DOHH2 (cell line): Measurements from ENCODE around the gene PCNX3.

Experiments
- H3F3A ChIP-seq: fragments of 200-600 bp; sonication (generic), shearing (Covaris generic); 2 replicates; pipeline ENCODE4 v1.6.0; 2016; ENCODE audit warnings: antibody characterized with exemption, mild to moderate bottlenecking; ENCODE audit not compliant: control insufficient read depth, insufficient read depth
- H3K27ac ChIP-seq: fragments of 200-600 bp; sonication (generic); 2 replicates; pipeline ENCODE4 v1.5.1; 2014; ENCODE audit warnings: low read depth, mild to moderate bottlenecking, low read length, moderate library complexity
- H3K27me3 ChIP-seq: fragments of 200-600 bp; sonication (generic); 2 replicates; pipeline ENCODE4 v1.6.1; 2014; ENCODE audit warnings: mild to moderate bottlenecking, low read length, mixed read lengths; ENCODE audit not compliant: control insufficient read depth
- H3K36me3 ChIP-seq: fragments of 200-600 bp; sonication (generic); 2 replicates; pipeline ENCODE4 v1.6.1; 2014; ENCODE audit warnings: mild to moderate bottlenecking, low read length, moderate library complexity, mixed read lengths; ENCODE audit not compliant: control insufficient read depth
- H3K4me1 ChIP-seq: fragments of 200-600 bp; sonication (generic); 2 replicates; pipeline ENCODE4 v1.6.1; 2014; ENCODE audit warnings: mild to moderate bottlenecking, low read length, mixed read lengths; ENCODE audit not compliant: control insufficient read depth
- H3K4me2 ChIP-seq: fragments of 200-600 bp; sonication (generic); 2 replicates; pipeline ENCODE4 v1.6.0; 2014; ENCODE audit warnings: mild to moderate bottlenecking, low read length, moderate library complexity
- H3K4me3 ChIP-seq: fragments of 200-600 bp; sonication (generic); 2 replicates; pipeline ENCODE4 v1.5.1; 2014; ENCODE audit warnings: mild to moderate bottlenecking, low read length, mixed read lengths
- H3K79me2 ChIP-seq: fragments of 200-600 bp; sonication (generic); 2 replicates; pipeline ENCODE4 v1.6.1; 2014; ENCODE audit warnings: mild to moderate bottlenecking, low read length, mixed read lengths; ENCODE audit not compliant: control insufficient read depth
- H3K9me2 ChIP-seq: fragments of 200-600 bp; sonication (generic); replicated peaks from 2 replicates; pipeline ENCODE4 v1.6.1; 2014; ENCODE audit warnings: mild to moderate bottlenecking, low read length, mixed read lengths; ENCODE audit not compliant: control insufficient read depth
- H3K9me3 ChIP-seq: fragments of 200-600 bp; sonication (generic); 2 replicates; pipeline ENCODE4 v1.6.1; 2014; ENCODE audit warnings: antibody characterized with exemption, low read length, mixed read lengths; ENCODE audit not compliant: control insufficient read depth, insufficient read depth
- H4K20me1 ChIP-seq: fragments of 200-600 bp; sonication (generic); 2 replicates; pipeline ENCODE4 v1.6.0; 2014; ENCODE audit warnings: low read depth, mild to moderate bottlenecking, antibody characterized with exemption, low read length, moderate library complexity; ENCODE audit not compliant: control insufficient read depth, insufficient read depth
- CTCF ChIP-seq: fragments of 200-600 bp; sonication (generic); IDR thresholded peaks from one replicate; pipeline ENCODE4 v1.5.1; 2014; ENCODE audit warnings: antibody characterized with exemption, mild to moderate bottlenecking, low read depth, low read length; ENCODE audit not compliant: poor library complexity, severe bottlenecking
- EZH2phosphoT487 ChIP-seq: fragments of 200-600 bp; sonication (generic); IDR thresholded peaks from 2 replicates; pipeline ENCODE4 v1.6.1; 2017; ENCODE audit warnings: borderline replicate concordance, mild to moderate bottlenecking, antibody characterized with exemption, low read length, moderate library complexity, mixed read lengths

Gene PCNX3

GRCh38 chr11:65598258-65598699, 17.3 kb upstream of the PCNX3 start:
- Histone ChIP-seq H3F3A (no peaks in the 10 kb centered on the region), H3K4me1 (peaks cover 6% of the 10 kb centered on the region), H3K9me3 (no peaks in the 10 kb centered on the region), H3K27ac (no peak overlapping the region), H3K79me2 (no peaks in the 10 kb centered on the region), H4K20me1 (no peaks in the 10 kb centered on the region), H3K4me2 (no peak overlapping the region), H3K36me3 (peaks cover 8% of the 10 kb centered on the region; the same call in 1 of the 2 replicates), H3K4me3 (no peak overlapping the region), H3K27me3 (no peaks in the 10 kb centered on the region), H3K9me2 (no peaks in the 10 kb centered on the region)
- TF ChIP-seq CTCF (no peak), EZH2phosphoT487 (no peak)

- H3K79me2 ChIP-seq: no peaks in the 10 kb centered on the region
- H3K36me3 ChIP-seq: peaks cover 18% of the 10 kb centered on the region
- H3K4me3 ChIP-seq: no peak overlapping the region
- no peak overlapping the region for H3K27ac ChIP-seq
- no peak for TF ChIP-seq CTCF
- TF ChIP-seq EZH2phosphoT487: no peak
- H4K20me1 ChIP-seq: no peaks in the 10 kb centered on the region
- no peaks in the 10 kb centered on the region for H3K9me2 ChIP-seq
- no peaks in the 10 kb centered on the region for H3F3A ChIP-seq
- H3K27me3 ChIP-seq: no peaks in the 10 kb centered on the region
- H3K9me3 ChIP-seq: no peaks in the 10 kb centered on the region
- H3K4me2 ChIP-seq: no peak overlapping the region
- H3K4me1 ChIP-seq: peaks cover 12% of the 10 kb centered on the region
These were observed 16.2 kb upstream of the PCNX3 start for GRCh38 chr11:65599216-65599954.

GRCh38 chr11:65599955-65600246, 15.7 kb upstream of the PCNX3 start:
- no peaks in the 10 kb centered on the region for H3K27me3 ChIP-seq
- peaks cover 23% of the 10 kb centered on the region for H3K36me3 ChIP-seq
- H3K4me2 ChIP-seq: no peak overlapping the region
- no peaks in the 10 kb centered on the region for H3F3A ChIP-seq
- no peaks in the 10 kb centered on the region for H4K20me1 ChIP-seq
- H3K4me3 ChIP-seq: no peak overlapping the region
- TF ChIP-seq EZH2phosphoT487 (no peak), CTCF (no peak)
- H3K4me1 ChIP-seq: peaks cover 12% of the 10 kb centered on the region
- no peaks in the 10 kb centered on the region for H3K9me2 ChIP-seq
- no peaks in the 10 kb centered on the region for H3K9me3 ChIP-seq
- H3K79me2 ChIP-seq: no peaks in the 10 kb centered on the region
- H3K27ac ChIP-seq: no peak overlapping the region
